ENCODE results near the gene PTRH1. TPM values are rescaled to one million over a fixed set of nuclear protein-coding genes. Genes with fewer than 3 reads are reported as not detected.

PTRH1 gene
- total and polyA plus RNA-seq, 2 of the 13 experiments (the other 11 are each of a cell fraction or from before 2014, with no cell fraction given) = 4.0 to 10.4 TPM

DNA sequence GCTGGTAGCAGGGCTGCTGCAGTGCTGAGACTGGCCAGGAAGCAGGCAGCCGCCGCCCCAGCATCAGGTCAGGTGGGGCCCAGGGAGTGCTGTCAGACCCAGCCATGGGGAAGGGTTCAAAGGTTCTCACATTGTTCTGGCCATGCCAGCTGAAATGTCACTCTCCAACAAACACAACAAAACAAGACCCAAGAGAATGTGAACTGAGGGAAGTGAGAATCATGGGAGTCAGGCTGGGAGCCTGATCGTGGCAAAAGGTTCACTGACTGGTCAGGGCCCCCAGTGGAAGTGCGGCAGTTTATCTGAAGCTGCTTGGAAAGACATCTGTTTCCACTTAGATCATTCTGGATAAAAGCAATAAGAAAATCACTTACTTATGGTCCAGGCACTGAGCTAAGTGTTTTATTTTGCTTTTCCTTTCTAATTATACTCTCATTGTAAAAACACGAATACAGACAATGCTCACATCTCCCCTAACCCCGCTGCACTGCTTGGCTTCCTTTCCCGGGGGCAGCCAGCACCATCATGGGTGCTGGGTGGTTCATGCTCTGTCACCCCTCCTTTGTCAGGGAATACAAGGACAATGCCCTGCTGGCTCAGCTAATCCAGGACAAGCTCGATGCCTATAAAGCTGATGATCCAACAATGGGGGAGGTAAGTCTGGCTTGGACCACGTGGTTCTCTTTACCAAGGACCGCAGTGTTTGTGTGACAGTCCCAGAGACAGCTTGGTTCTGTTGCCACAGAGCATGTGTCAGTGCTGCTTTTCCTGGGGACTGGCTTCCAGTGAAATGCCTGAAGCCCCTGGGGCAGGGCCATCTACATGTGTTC is 50.6 kb downstream of the PTRH1 start (continued):
- TF ChIP-seq, protein P1, sequence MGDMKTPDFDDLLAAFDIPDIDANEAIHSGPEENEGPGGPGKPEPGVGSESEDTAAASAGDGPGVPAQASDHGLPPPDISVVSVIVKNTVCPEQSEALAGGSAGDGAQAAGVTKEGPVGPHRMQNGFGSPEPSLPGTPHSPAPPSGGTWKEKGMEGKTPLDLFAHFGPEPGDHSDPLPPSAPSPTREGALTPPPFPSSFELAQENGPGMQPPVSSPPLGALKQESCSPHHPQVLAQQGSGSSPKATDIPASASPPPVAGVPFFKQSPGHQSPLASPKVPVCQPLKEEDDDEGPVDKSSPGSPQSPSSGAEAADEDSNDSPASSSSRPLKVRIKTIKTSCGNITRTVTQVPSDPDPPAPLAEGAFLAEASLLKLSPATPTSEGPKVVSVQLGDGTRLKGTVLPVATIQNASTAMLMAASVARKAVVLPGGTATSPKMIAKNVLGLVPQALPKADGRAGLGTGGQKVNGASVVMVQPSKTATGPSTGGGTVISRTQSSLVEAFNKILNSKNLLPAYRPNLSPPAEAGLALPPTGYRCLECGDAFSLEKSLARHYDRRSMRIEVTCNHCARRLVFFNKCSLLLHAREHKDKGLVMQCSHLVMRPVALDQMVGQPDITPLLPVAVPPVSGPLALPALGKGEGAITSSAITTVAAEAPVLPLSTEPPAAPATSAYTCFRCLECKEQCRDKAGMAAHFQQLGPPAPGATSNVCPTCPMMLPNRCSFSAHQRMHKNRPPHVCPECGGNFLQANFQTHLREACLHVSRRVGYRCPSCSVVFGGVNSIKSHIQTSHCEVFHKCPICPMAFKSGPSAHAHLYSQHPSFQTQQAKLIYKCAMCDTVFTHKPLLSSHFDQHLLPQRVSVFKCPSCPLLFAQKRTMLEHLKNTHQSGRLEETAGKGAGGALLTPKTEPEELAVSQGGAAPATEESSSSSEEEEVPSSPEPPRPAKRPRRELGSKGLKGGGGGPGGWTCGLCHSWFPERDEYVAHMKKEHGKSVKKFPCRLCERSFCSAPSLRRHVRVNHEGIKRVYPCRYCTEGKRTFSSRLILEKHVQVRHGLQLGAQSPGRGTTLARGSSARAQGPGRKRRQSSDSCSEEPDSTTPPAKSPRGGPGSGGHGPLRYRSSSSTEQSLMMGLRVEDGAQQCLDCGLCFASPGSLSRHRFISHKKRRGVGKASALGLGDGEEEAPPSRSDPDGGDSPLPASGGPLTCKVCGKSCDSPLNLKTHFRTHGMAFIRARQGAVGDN (CRISPR knock-in tag; IDR thresholded peaks at IDR 0.05) = peak; percentile 86
- TF ChIP-seq, protein P2, sequence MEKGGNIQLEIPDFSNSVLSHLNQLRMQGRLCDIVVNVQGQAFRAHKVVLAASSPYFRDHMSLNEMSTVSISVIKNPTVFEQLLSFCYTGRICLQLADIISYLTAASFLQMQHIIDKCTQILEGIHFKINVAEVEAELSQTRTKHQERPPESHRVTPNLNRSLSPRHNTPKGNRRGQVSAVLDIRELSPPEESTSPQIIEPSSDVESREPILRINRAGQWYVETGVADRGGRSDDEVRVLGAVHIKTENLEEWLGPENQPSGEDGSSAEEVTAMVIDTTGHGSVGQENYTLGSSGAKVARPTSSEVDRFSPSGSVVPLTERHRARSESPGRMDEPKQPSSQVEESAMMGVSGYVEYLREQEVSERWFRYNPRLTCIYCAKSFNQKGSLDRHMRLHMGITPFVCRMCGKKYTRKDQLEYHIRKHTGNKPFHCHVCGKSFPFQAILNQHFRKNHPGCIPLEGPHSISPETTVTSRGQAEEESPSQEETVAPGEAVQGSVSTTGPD (CRISPR knock-in tag; IDR thresholded peaks at IDR 0.05) = no peak
- TF ChIP-seq, protein P3, sequence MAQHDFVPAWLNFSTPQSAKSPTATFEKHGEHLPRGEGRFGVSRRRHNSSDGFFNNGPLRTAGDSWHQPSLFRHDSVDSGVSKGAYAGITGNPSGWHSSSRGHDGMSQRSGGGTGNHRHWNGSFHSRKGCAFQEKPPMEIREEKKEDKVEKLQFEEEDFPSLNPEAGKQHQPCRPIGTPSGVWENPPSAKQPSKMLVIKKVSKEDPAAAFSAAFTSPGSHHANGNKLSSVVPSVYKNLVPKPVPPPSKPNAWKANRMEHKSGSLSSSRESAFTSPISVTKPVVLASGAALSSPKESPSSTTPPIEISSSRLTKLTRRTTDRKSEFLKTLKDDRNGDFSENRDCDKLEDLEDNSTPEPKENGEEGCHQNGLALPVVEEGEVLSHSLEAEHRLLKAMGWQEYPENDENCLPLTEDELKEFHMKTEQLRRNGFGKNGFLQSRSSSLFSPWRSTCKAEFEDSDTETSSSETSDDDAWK (CRISPR knock-in tag; IDR thresholded peaks at IDR 0.05) = no peak
- TF ChIP-seq, protein P4, sequence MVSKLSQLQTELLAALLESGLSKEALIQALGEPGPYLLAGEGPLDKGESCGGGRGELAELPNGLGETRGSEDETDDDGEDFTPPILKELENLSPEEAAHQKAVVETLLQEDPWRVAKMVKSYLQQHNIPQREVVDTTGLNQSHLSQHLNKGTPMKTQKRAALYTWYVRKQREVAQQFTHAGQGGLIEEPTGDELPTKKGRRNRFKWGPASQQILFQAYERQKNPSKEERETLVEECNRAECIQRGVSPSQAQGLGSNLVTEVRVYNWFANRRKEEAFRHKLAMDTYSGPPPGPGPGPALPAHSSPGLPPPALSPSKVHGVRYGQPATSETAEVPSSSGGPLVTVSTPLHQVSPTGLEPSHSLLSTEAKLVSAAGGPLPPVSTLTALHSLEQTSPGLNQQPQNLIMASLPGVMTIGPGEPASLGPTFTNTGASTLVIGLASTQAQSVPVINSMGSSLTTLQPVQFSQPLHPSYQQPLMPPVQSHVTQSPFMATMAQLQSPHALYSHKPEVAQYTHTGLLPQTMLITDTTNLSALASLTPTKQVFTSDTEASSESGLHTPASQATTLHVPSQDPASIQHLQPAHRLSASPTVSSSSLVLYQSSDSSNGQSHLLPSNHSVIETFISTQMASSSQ (IDR thresholded peaks at IDR 0.05; ENCODE audit: low read depth) = no peak
- TF ChIP-seq, protein P4 (CRISPR knock-in tag; IDR thresholded peaks at IDR 0.05; ENCODE audit: borderline replicate concordance) = no peak
- no peak for TF ChIP-seq ZNF629 (CRISPR knock-in tag; conservative IDR thresholded peaks at IDR 0.05)
- TF ChIP-seq, protein P5, sequence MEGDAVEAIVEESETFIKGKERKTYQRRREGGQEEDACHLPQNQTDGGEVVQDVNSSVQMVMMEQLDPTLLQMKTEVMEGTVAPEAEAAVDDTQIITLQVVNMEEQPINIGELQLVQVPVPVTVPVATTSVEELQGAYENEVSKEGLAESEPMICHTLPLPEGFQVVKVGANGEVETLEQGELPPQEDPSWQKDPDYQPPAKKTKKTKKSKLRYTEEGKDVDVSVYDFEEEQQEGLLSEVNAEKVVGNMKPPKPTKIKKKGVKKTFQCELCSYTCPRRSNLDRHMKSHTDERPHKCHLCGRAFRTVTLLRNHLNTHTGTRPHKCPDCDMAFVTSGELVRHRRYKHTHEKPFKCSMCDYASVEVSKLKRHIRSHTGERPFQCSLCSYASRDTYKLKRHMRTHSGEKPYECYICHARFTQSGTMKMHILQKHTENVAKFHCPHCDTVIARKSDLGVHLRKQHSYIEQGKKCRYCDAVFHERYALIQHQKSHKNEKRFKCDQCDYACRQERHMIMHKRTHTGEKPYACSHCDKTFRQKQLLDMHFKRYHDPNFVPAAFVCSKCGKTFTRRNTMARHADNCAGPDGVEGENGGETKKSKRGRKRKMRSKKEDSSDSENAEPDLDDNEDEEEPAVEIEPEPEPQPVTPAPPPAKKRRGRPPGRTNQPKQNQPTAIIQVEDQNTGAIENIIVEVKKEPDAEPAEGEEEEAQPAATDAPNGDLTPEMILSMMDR (CRISPR knock-in tag; IDR thresholded peaks at IDR 0.05) = no peak
- peak; percentile 88; the same call in 1 of the 2 replicates for TF ChIP-seq ZNF292 (CRISPR knock-in tag; IDR thresholded peaks at IDR 0.05; ENCODE audit: borderline replicate concordance, low read depth)
- TF ChIP-seq ETV6 (CRISPR knock-in tag; conservative IDR thresholded peaks at IDR 0.05) = no peak
